ENCODE measurements around the gene CCDC158.

DNA sequence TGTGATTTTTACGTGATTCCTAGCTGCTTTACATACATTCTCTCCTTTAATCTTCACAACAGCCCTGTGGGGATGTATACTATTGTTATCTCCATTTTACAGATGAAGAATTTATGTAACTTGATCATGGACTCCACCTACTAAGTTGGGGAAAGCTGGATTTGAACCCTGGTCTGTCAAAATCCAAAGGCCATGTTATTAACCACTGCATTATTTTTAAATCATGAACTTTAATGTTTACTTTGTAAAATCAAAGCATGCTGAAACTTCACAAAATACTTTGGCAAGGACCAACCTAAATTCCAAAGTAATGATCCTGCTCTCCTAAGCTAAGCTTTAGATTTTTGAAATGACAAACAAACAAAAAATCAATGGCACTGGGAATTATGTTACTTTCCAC lies 143.3 kb downstream of the CCDC158 start:
- TF ChIP-seq SIX5 (IDR thresholded peaks at IDR 0.05; ENCODE audit: low read depth, low read length) (no peak), POLR2A (IDR thresholded peaks at IDR 0.05; ENCODE audit: control extremely low read depth in 1 of 2, low read depth in 2 of 2, low read length in 2 of 2) (no peak), PHF8 (conservative IDR thresholded peaks at IDR 0.05; ENCODE audit: low read depth, low read length) (no peak)
- TF ChIP-seq, protein P1, sequence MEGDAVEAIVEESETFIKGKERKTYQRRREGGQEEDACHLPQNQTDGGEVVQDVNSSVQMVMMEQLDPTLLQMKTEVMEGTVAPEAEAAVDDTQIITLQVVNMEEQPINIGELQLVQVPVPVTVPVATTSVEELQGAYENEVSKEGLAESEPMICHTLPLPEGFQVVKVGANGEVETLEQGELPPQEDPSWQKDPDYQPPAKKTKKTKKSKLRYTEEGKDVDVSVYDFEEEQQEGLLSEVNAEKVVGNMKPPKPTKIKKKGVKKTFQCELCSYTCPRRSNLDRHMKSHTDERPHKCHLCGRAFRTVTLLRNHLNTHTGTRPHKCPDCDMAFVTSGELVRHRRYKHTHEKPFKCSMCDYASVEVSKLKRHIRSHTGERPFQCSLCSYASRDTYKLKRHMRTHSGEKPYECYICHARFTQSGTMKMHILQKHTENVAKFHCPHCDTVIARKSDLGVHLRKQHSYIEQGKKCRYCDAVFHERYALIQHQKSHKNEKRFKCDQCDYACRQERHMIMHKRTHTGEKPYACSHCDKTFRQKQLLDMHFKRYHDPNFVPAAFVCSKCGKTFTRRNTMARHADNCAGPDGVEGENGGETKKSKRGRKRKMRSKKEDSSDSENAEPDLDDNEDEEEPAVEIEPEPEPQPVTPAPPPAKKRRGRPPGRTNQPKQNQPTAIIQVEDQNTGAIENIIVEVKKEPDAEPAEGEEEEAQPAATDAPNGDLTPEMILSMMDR (IDR thresholded peaks at IDR 0.05; ENCODE audit: control extremely low read depth in 1 of 3, insufficient read depth in 1 of 3, low read depth in 1 of 3, low read length in 3 of 3) = no peak
- TF ChIP-seq, protein P2, sequence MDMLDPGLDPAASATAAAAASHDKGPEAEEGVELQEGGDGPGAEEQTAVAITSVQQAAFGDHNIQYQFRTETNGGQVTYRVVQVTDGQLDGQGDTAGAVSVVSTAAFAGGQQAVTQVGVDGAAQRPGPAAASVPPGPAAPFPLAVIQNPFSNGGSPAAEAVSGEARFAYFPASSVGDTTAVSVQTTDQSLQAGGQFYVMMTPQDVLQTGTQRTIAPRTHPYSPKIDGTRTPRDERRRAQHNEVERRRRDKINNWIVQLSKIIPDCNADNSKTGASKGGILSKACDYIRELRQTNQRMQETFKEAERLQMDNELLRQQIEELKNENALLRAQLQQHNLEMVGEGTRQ (IDR thresholded peaks at IDR 0.05; ENCODE audit: low read length) = no peak

Measured in H1 (cell line).